ENCODE data around the gene CBFA2T2.
"Not testable (repeated sequence)": the region's sequence is repeated elsewhere in the genome, so short reads cannot be mapped to it uniquely, and the experiment has no call there.

CBFA2T2 gene

GRCh38 chr20:33493076-33493766, 3.3 kb downstream of the CBFA2T2 start:
- H3K4me1 ChIP-seq (ENCODE audit: control insufficient read depth, insufficient read depth, low read length), result peaks cover 4% of the 10 kb centered on the region
- no peaks in the 10 kb centered on the region for H3K9me3 ChIP-seq (ENCODE audit: control insufficient read depth, low read length)
- no peaks in the 10 kb centered on the region for H3K36me3 ChIP-seq (ENCODE audit: control insufficient read depth, insufficient read depth, low read length)
- H3K4me3 ChIP-seq (ENCODE audit: low read length), result no peak overlapping the region
- no peaks in the 10 kb centered on the region for H3K27me3 ChIP-seq (ENCODE audit: control insufficient read depth, insufficient read depth, low read length)
- no peak overlapping the region for H3K9ac ChIP-seq (ENCODE audit: low read length)

- not testable (repeated sequence) for H3K9ac ChIP-seq (ENCODE audit: low read length); H3K9me3 ChIP-seq (ENCODE audit: control insufficient read depth, low read length); H3K4me3 ChIP-seq (ENCODE audit: low read length); H3K36me3 ChIP-seq (ENCODE audit: control insufficient read depth, insufficient read depth, low read length); H3K27me3 ChIP-seq (ENCODE audit: control insufficient read depth, insufficient read depth, low read length); H3K4me1 ChIP-seq (ENCODE audit: control insufficient read depth, insufficient read depth, low read length)
These were observed 6.9 kb downstream of the CBFA2T2 start for GRCh38 chr20:33496776-33497175.

- no peaks in the 10 kb centered on the region for H3K9me3 ChIP-seq (ENCODE audit: control insufficient read depth, low read length)
- H3K9ac ChIP-seq (ENCODE audit: low read length), result no peak overlapping the region
- H3K4me1 ChIP-seq (ENCODE audit: control insufficient read depth, insufficient read depth, low read length), result no peaks in the 10 kb centered on the region
- no peaks in the 10 kb centered on the region for H3K27me3 ChIP-seq (ENCODE audit: control insufficient read depth, insufficient read depth, low read length)
- H3K4me3 ChIP-seq (ENCODE audit: low read length), result no peak overlapping the region
- H3K36me3 ChIP-seq (ENCODE audit: control insufficient read depth, insufficient read depth, low read length), result no peaks in the 10 kb centered on the region
These were observed 9.5 kb downstream of the CBFA2T2 start for GRCh38 chr20:33499355-33499754.

- Histone ChIP-seq H3K4me1 (ENCODE audit: control insufficient read depth, insufficient read depth, low read length) (no peaks in the 10 kb centered on the region), H3K9me3 (ENCODE audit: control insufficient read depth, low read length) (no peaks in the 10 kb centered on the region), H3K36me3 (ENCODE audit: control insufficient read depth, insufficient read depth, low read length) (no peaks in the 10 kb centered on the region), H3K4me3 (ENCODE audit: low read length) (no peak overlapping the region), H3K27me3 (ENCODE audit: control insufficient read depth, insufficient read depth, low read length) (no peaks in the 10 kb centered on the region), H3K9ac (ENCODE audit: low read length) (no peak overlapping the region)
These were observed 11.1 kb downstream of the CBFA2T2 start for GRCh38 chr20:33501000-33501399.

- no peaks in the 10 kb centered on the region for H3K36me3 ChIP-seq (ENCODE audit: control insufficient read depth, insufficient read depth, low read length)
- no peaks in the 10 kb centered on the region for H3K27me3 ChIP-seq (ENCODE audit: control insufficient read depth, insufficient read depth, low read length)
- H3K4me3 ChIP-seq (ENCODE audit: low read length), result no peak overlapping the region
- H3K4me1 ChIP-seq (ENCODE audit: control insufficient read depth, insufficient read depth, low read length), result no peaks in the 10 kb centered on the region
- H3K9me3 ChIP-seq (ENCODE audit: control insufficient read depth, low read length), result no peaks in the 10 kb centered on the region
- H3K9ac ChIP-seq (ENCODE audit: low read length), result no peak overlapping the region
These were observed 13.7 kb downstream of the CBFA2T2 start for GRCh38 chr20:33503564-33503963.

- Histone ChIP-seq H3K27me3 (ENCODE audit: control insufficient read depth, insufficient read depth, low read length) (no peaks in the 10 kb centered on the region), H3K9me3 (ENCODE audit: control insufficient read depth, low read length) (no peaks in the 10 kb centered on the region), H3K4me3 (ENCODE audit: low read length) (no peak overlapping the region), H3K4me1 (ENCODE audit: control insufficient read depth, insufficient read depth, low read length) (no peaks in the 10 kb centered on the region), H3K36me3 (ENCODE audit: control insufficient read depth, insufficient read depth, low read length) (no peaks in the 10 kb centered on the region), H3K9ac (ENCODE audit: low read length) (no peak overlapping the region)
These were observed 16.7 kb downstream of the CBFA2T2 start for GRCh38 chr20:33506576-33506975.

- no peak overlapping the region for H3K4me3 ChIP-seq (ENCODE audit: low read length)
- H3K36me3 ChIP-seq (ENCODE audit: control insufficient read depth, insufficient read depth, low read length), result no peaks in the 10 kb centered on the region
- no peaks in the 10 kb centered on the region for H3K27me3 ChIP-seq (ENCODE audit: control insufficient read depth, insufficient read depth, low read length)
- H3K9ac ChIP-seq (ENCODE audit: low read length), result no peak overlapping the region
- no peaks in the 10 kb centered on the region for H3K9me3 ChIP-seq (ENCODE audit: control insufficient read depth, low read length)
- no peaks in the 10 kb centered on the region for H3K4me1 ChIP-seq (ENCODE audit: control insufficient read depth, insufficient read depth, low read length)
These were observed 17.6 kb downstream of the CBFA2T2 start for GRCh38 chr20:33507461-33507860.

GRCh38 chr20:33508015-33508414, 18.1 kb downstream of the CBFA2T2 start:
- H3K9ac ChIP-seq (ENCODE audit: low read length); H3K36me3 ChIP-seq (ENCODE audit: control insufficient read depth, insufficient read depth, low read length); H3K27me3 ChIP-seq (ENCODE audit: control insufficient read depth, insufficient read depth, low read length); H3K4me3 ChIP-seq (ENCODE audit: low read length); H3K4me1 ChIP-seq (ENCODE audit: control insufficient read depth, insufficient read depth, low read length); H3K9me3 ChIP-seq (ENCODE audit: control insufficient read depth, low read length): not testable (repeated sequence)

- H3K9me3 ChIP-seq (ENCODE audit: control insufficient read depth, low read length); H3K4me1 ChIP-seq (ENCODE audit: control insufficient read depth, insufficient read depth, low read length); H3K4me3 ChIP-seq (ENCODE audit: low read length); H3K36me3 ChIP-seq (ENCODE audit: control insufficient read depth, insufficient read depth, low read length); H3K27me3 ChIP-seq (ENCODE audit: control insufficient read depth, insufficient read depth, low read length); H3K9ac ChIP-seq (ENCODE audit: low read length): not testable (repeated sequence)
These were observed 19.2 kb downstream of the CBFA2T2 start for GRCh38 chr20:33509057-33509456.

GRCh38 chr20:33511876-33512275, 22.0 kb downstream of the CBFA2T2 start:
- not testable (repeated sequence) for H3K4me3 ChIP-seq (ENCODE audit: low read length); H3K9ac ChIP-seq (ENCODE audit: low read length); H3K4me1 ChIP-seq (ENCODE audit: control insufficient read depth, insufficient read depth, low read length); H3K36me3 ChIP-seq (ENCODE audit: control insufficient read depth, insufficient read depth, low read length); H3K27me3 ChIP-seq (ENCODE audit: control insufficient read depth, insufficient read depth, low read length); H3K9me3 ChIP-seq (ENCODE audit: control insufficient read depth, low read length)

GRCh38 chr20:33515569-33516216, 25.8 kb downstream of the CBFA2T2 start:
- Histone ChIP-seq H3K9me3 (ENCODE audit: control insufficient read depth, low read length) (no peaks in the 10 kb centered on the region), H3K9ac (ENCODE audit: low read length) (no peak overlapping the region), H3K4me3 (ENCODE audit: low read length) (no peak overlapping the region), H3K4me1 (ENCODE audit: control insufficient read depth, insufficient read depth, low read length) (peaks cover 10% of the 10 kb centered on the region), H3K36me3 (ENCODE audit: control insufficient read depth, insufficient read depth, low read length) (no peaks in the 10 kb centered on the region), H3K27me3 (ENCODE audit: control insufficient read depth, insufficient read depth, low read length) (no peaks in the 10 kb centered on the region)

- no peak overlapping the region for H3K9ac ChIP-seq (ENCODE audit: low read length)
- no peak overlapping the region for H3K4me3 ChIP-seq (ENCODE audit: low read length)
- H3K9me3 ChIP-seq (ENCODE audit: control insufficient read depth, low read length), result no peaks in the 10 kb centered on the region
- H3K27me3 ChIP-seq (ENCODE audit: control insufficient read depth, insufficient read depth, low read length), result no peaks in the 10 kb centered on the region
- H3K36me3 ChIP-seq (ENCODE audit: control insufficient read depth, insufficient read depth, low read length), result no peaks in the 10 kb centered on the region
- peaks cover 10% of the 10 kb centered on the region for H3K4me1 ChIP-seq (ENCODE audit: control insufficient read depth, insufficient read depth, low read length)
These were observed 27.0 kb downstream of the CBFA2T2 start for GRCh38 chr20:33516882-33517281.
